Measurements from ENCODE around the gene CAMK2G.

DNA sequence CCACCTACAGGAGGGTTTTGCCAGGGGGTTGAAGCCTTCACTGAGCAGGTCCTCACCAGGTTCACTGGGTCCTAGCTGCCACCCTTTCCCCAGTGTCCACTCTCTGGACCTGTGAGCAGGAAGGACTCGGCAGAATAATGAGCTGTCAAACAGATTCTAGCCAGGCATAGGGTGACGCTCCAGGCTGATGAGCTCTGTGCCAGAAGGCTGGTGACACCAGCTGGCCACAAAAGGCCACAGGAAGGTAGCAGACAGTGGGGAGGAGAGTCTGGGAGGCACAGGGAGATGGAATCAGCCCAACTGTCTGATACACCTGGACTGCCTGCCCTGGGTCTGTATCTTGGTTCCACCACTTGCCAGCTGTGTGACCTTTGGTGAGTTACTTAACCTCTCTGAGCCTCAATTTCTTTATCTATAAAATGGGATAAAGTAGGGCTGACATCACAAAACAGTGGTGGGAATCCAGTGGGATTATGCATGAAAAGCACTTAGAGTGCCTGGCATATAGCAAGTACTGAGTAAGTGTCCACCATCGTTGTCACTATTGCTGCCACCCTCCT is 36.3 kb downstream of the CAMK2G start:
- TF ChIP-seq POLR2AphosphoS5 (IDR thresholded peaks at IDR 0.05; ENCODE audit: low read depth, low read length): no peak
- TF ChIP-seq, protein P1, sequence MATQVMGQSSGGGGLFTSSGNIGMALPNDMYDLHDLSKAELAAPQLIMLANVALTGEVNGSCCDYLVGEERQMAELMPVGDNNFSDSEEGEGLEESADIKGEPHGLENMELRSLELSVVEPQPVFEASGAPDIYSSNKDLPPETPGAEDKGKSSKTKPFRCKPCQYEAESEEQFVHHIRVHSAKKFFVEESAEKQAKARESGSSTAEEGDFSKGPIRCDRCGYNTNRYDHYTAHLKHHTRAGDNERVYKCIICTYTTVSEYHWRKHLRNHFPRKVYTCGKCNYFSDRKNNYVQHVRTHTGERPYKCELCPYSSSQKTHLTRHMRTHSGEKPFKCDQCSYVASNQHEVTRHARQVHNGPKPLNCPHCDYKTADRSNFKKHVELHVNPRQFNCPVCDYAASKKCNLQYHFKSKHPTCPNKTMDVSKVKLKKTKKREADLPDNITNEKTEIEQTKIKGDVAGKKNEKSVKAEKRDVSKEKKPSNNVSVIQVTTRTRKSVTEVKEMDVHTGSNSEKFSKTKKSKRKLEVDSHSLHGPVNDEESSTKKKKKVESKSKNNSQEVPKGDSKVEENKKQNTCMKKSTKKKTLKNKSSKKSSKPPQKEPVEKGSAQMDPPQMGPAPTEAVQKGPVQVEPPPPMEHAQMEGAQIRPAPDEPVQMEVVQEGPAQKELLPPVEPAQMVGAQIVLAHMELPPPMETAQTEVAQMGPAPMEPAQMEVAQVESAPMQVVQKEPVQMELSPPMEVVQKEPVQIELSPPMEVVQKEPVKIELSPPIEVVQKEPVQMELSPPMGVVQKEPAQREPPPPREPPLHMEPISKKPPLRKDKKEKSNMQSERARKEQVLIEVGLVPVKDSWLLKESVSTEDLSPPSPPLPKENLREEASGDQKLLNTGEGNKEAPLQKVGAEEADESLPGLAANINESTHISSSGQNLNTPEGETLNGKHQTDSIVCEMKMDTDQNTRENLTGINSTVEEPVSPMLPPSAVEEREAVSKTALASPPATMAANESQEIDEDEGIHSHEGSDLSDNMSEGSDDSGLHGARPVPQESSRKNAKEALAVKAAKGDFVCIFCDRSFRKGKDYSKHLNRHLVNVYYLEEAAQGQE (IDR thresholded peaks at IDR 0.05; ENCODE audit: insufficient read depth in 1 of 2, low read depth in 2 of 2, low read length in 2 of 2): no peak
- no peak for TF ChIP-seq TAF1 (IDR thresholded peaks at IDR 0.05; ENCODE audit: borderline replicate concordance, insufficient read depth, low read length)
- no peak for TF ChIP-seq SIN3A (IDR thresholded peaks at IDR 0.05; ENCODE audit: borderline replicate concordance, insufficient read depth, low read length)
- TF ChIP-seq FOXP2 (optimal IDR thresholded peaks at IDR 0.05; ENCODE audit: borderline replicate concordance, extremely low read depth, extremely low read length, insufficient read depth): no peak
